Panc1 (cell line): ENCODE results near the gene TMEM134. TPM values are rescaled to one million over a fixed set of nuclear protein-coding genes. Genes with fewer than 3 reads are reported as not detected.
A peak's percentile ranks its signal among the peaks of the same experiment; 100 is the strongest.

Source experiments
- ATAC-seq: fragments of 200-7000 bp; cut with Tn5 transposase; 2 replicates; pipeline ENCODE4 v1.9.1; 2020; ENCODE audit warnings: mild to moderate bottlenecking, moderate library complexity
- BruUV-seq: library from RNA; stranded (reverse); fragments of 400-500 nt; replicated peaks from 2 replicates; lab custom pipeline; 2021; lab: Mats Ljungman, UMichigan
- CTCF ChIA-PET: fragments of 300-600 bp; sonication (Branson Sonifier 250); formaldehyde crosslinking; loops from one replicate; lab custom pipeline; 2022; ENCODE audit warnings: antibody characterized with exemption; lab: Charles Lee
- POLR2A ChIA-PET: fragments of 300-600 bp; sonication (Branson Sonifier 250); formaldehyde crosslinking; loops from one replicate; lab custom pipeline; 2022; ENCODE audit warnings: antibody characterized with exemption; lab: Charles Lee
- DNase-seq: peaks from one replicate; pipeline ENCODE4 v3.0.0-alpha.2; 2010; ENCODE audit warnings: low read depth, low spot score
- H3K27ac ChIP-seq: 2 replicates; pipeline ENCODE4 v1.5.1; 2011; ENCODE audit warnings: mild to moderate bottlenecking, low read length, inconsistent platforms
- H3K27me3 ChIP-seq: fragments of 200-500 bp; sonication (Bioruptor generic); 2 replicates; pipeline ENCODE4 v1.6.0; 2014; ENCODE audit warnings: low read length, inconsistent platforms; ENCODE audit not compliant: control insufficient read depth, insufficient read depth
- H3K36me3 ChIP-seq: fragments of 200-500 bp; sonication (Bioruptor generic); 2 replicates; pipeline ENCODE4 v1.5.1; 2014; ENCODE audit warnings: inconsistent platforms, mild to moderate bottlenecking, low read length, moderate library complexity; ENCODE audit not compliant: control insufficient read depth, insufficient read depth
- H3K4me1 ChIP-seq: 2 replicates; pipeline ENCODE4 v1.5.1; 2011; ENCODE audit warnings: inconsistent platforms, mild to moderate bottlenecking, low read length, moderate library complexity; ENCODE audit not compliant: control insufficient read depth, insufficient read depth
- H3K4me3 ChIP-seq, 2 experiments: 2 replicates each; pipeline ENCODE4 v1.5.1; 2011 to 2012; ENCODE audit warnings: low read depth in 2 of 2, low read length in 2 of 2, mild to moderate bottlenecking in 2 of 2, inconsistent platforms in 1 of 2, moderate library complexity in 1 of 2
- H3K9me3 ChIP-seq: fragments of 200-500 bp; sonication (Bioruptor generic); 2 replicates; pipeline ENCODE4 v1.5.1; 2014; ENCODE audit warnings: low read depth, mild to moderate bottlenecking, inconsistent platforms, low read length, moderate library complexity; ENCODE audit not compliant: control insufficient read depth, insufficient read depth
- CTCF ChIP-seq: fragments of 450-650 bp; IDR thresholded peaks from 2 replicates; pipeline ENCODE4 v1.5.1; 2017; ENCODE audit warnings: mild to moderate bottlenecking
- POLR2AphosphoS5 ChIP-seq: IDR thresholded peaks from 2 replicates; pipeline ENCODE4 v1.6.1; 2012; ENCODE audit warnings: mild to moderate bottlenecking, low read depth, low read length, moderate library complexity
- REST ChIP-seq, 2 experiments: IDR thresholded peaks; 2 replicates each; pipeline ENCODE4 v1.6.1; 2011 to 2012; ENCODE audit warnings: low read depth in 2 of 2, control low read depth in 1 of 2, low read length in 1 of 2, mild to moderate bottlenecking in 1 of 2, moderate library complexity in 1 of 2; ENCODE audit not compliant: insufficient read depth in 1 of 2
- SIN3A ChIP-seq: IDR thresholded peaks from 2 replicates; pipeline ENCODE4 v1.6.1; 2012; ENCODE audit warnings: low read depth, mild to moderate bottlenecking, low read length, moderate library complexity, borderline replicate concordance; ENCODE audit not compliant: insufficient read depth
- TCF7L2 ChIP-seq: IDR thresholded peaks from 2 replicates; pipeline ENCODE4 v1.6.1; 2011; ENCODE audit warnings: mild to moderate bottlenecking, low read depth, low read length, inconsistent platforms
- in situ Hi-C: cut with HindIII; loops from 2 replicates; pipeline ENCODE4 v1.10.0; 2016; ENCODE audit warnings: low sequenced_read_pairs, low pct_unique_long_range_greater_than_20kb
- intact Hi-C: fragments of 100-400 bp; cut with micrococcal nuclease; formaldehyde crosslinking; loops from one replicate; pipeline ENCODE4 v1.10.0; 2022; ENCODE audit not compliant: unreplicated experiment
- total RNA-seq: library from RNA; stranded (reverse); gene quantifications from one replicate; pipeline ENCODE4 v1.2.1, GENCODE V29; 2021; ENCODE audit not compliant: unreplicated experiment

Gene TMEM134
- total RNA-seq, 1 experiment from 2014 or later = 65.0 TPM

GRCh38 chr11:67419325-67420049, 49.6 kb downstream of the TMEM134 start:
- TF ChIP-seq SIN3A (no peak), TCF7L2 (no peak), REST (IDR thresholded peaks at IDR 0.05; ENCODE audit: insufficient read depth in 1 of 2, low read depth in 2 of 2, low read length in 1 of 2) (no peak), CTCF (no peak), POLR2AphosphoS5 (no peak)
- in situ Hi-C loops = no loop called here
- ATAC-seq = no peak
- intact Hi-C loops = no loop called here
- Histone ChIP-seq H3K4me1 (peaks cover 49% of the 10 kb centered on the region), H3K9me3 (no peaks in the 10 kb centered on the region), H3K4me3 (no peak overlapping the region), H3K27ac (peak overlapping the region; percentile 63), H3K36me3 (no peaks in the 10 kb centered on the region), H3K27me3 (no peaks in the 10 kb centered on the region)
- ChIA-PET POLR2A (no interaction called here), CTCF (interaction anchor here (0.6 to 1.5 kb wide), 2 partner anchors 13 to 71 kb away, joined by 3 to 4 read pairs; no protein-coding TSS in a partner anchor)
- no peak for DNase-seq
- BruUV-seq = no TSS peak

GRCh38 chr11:67418476-67419281, 50.4 kb downstream of the TMEM134 start:
- H3K36me3 ChIP-seq = no peaks in the 10 kb centered on the region
- no peaks in the 10 kb centered on the region for H3K9me3 ChIP-seq
- TF ChIP-seq POLR2AphosphoS5 = no peak
- no peak for TF ChIP-seq SIN3A
- no peak for TF ChIP-seq TCF7L2
- no peak for TF ChIP-seq REST (IDR thresholded peaks at IDR 0.05; ENCODE audit: insufficient read depth in 1 of 2, low read depth in 2 of 2, low read length in 1 of 2)
- TF ChIP-seq CTCF = no peak
- H3K27me3 ChIP-seq = no peaks in the 10 kb centered on the region
- POLR2A ChIA-PET = no interaction called here
- ATAC-seq (peak; percentile 28), DNase-seq (no peak)
- no peak overlapping the region for H3K4me3 ChIP-seq
- peak overlapping the region; percentile 49 for H3K27ac ChIP-seq
- intact Hi-C loops (no loop called here), in situ Hi-C loops (no loop called here)
- CTCF ChIA-PET = interaction anchor here (1.5 kb wide), 1 partner anchor 12 kb away, joined by 4 read pairs; no protein-coding TSS in a partner anchor
- no TSS peak for BruUV-seq
- peaks cover 49% of the 10 kb centered on the region for H3K4me1 ChIP-seq
